Mucosa of descending colon (tissue), 3 donors: Measurements from ENCODE around the gene HCAR1. TPM values are rescaled to one million over a fixed set of nuclear protein-coding genes. Genes with fewer than 3 reads are reported as not detected.
"Not testable (repeated sequence)": the region's sequence is repeated elsewhere in the genome, so short reads cannot be mapped to it uniquely, and the experiment has no call there.

Experiments
- ATAC-seq: fragments of 200-7000 bp; cut with Tn5 transposase; one replicate; pipeline ENCODE4 v1.9.1; 2020; ENCODE audit warnings: mild to moderate bottlenecking, moderate library complexity
- DNase-seq, 3 donors: peaks; one replicate each; pipeline ENCODE4 v3.0.0-alpha.2; 2020
- H3K36me3 ChIP-seq: fragments of 200-600 bp; one replicate; pipeline ENCODE4 v1.8.0; 2021; ENCODE audit warnings: low read depth, mild to moderate bottlenecking
- H3K4me1 ChIP-seq: fragments of 200-600 bp; one replicate; pipeline ENCODE4 v1.8.0; 2021; ENCODE audit warnings: low read depth, mild to moderate bottlenecking
- H3K4me3 ChIP-seq: fragments of 200-600 bp; one replicate; pipeline ENCODE4 v1.8.0; 2021; ENCODE audit warnings: mild to moderate bottlenecking
- H3K9me3 ChIP-seq: fragments of 200-600 bp; one replicate; pipeline ENCODE4 v1.8.0; 2021; ENCODE audit warnings: mild to moderate bottlenecking
- intact Hi-C, 2 donors: fragments of 100-400 bp; cut with DNase I in 1 of 2; cut with micrococcal nuclease in 1 of 2; formaldehyde crosslinking; loops; one replicate each; pipeline versions ENCODE4 v1.11.0 to v1.11.1; 2022; cut with DNase I, micrococcal nuclease
- total RNA-seq, 3 donors: library from RNA; stranded (reverse); fragmentation: NEBNext Ultra II Directional in 2 of 3; extraction: Animal tissue kit (Norgen Biotek cat#: 25700) in 2 of 3; gene quantifications; one replicate each; pipeline versions ENCODE4 v1.2.1 to v1.2.4, GENCODE V29; 2021 to 2023
- TF ChIP-seq, protein P1 (sequence below): fragments of 200-600 bp; IDR thresholded peaks from one replicate; pipeline ENCODE4 v1.8.0; 2022; ENCODE audit warnings: antibody characterized with exemption, mild to moderate bottlenecking
- donor health status: DM: no; HTN: no; CAD: no; lungs with moderate emphysema.
- donor health status: DM: no; HTN: no; CAD: no.
- donor health status: DM: no; HTN: yes; CAD: no.

Gene HCAR1
- total RNA-seq, 3 donors from 2014 or later = 0.06 to 0.09 (median 0.07) TPM

GRCh38 chr12:122684297-122684813, 46.3 kb downstream of the HCAR1 start:
- intact Hi-C loops = no loop called here
- Histone ChIP-seq H3K4me3 (no peak overlapping the region), H3K9me3 (no peaks in the 10 kb centered on the region), H3K4me1 (no peaks in the 10 kb centered on the region), H3K36me3 (no peaks in the 10 kb centered on the region)
- TF ChIP-seq, protein P1, sequence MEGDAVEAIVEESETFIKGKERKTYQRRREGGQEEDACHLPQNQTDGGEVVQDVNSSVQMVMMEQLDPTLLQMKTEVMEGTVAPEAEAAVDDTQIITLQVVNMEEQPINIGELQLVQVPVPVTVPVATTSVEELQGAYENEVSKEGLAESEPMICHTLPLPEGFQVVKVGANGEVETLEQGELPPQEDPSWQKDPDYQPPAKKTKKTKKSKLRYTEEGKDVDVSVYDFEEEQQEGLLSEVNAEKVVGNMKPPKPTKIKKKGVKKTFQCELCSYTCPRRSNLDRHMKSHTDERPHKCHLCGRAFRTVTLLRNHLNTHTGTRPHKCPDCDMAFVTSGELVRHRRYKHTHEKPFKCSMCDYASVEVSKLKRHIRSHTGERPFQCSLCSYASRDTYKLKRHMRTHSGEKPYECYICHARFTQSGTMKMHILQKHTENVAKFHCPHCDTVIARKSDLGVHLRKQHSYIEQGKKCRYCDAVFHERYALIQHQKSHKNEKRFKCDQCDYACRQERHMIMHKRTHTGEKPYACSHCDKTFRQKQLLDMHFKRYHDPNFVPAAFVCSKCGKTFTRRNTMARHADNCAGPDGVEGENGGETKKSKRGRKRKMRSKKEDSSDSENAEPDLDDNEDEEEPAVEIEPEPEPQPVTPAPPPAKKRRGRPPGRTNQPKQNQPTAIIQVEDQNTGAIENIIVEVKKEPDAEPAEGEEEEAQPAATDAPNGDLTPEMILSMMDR = no peak
- ATAC-seq (no peak), DNase-seq (no peak)

DNA sequence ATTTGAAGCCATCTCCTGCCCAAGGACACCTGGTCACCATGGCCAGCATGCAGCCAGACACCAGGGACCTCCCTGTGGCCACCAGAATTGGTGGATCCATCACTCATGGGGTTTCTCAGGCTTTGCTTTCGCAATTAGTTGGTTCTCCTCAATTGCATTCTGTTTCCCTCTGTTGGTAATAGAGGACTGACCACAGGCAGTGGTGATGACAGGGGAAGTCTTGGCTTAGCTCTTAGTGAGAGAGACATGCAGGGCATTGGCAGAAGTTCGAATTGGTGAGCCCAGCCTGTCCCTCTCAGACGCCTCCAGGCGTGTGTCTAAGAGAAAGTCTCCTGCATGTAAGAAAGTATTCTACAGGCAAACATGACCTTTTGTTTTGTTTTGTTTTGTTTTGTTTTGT, 48.8 kb downstream of the HCAR1 start:
- TF ChIP-seq, protein P1 = no peak
- Histone ChIP-seq H3K9me3 (no peaks in the 10 kb centered on the region), H3K36me3 (no peaks in the 10 kb centered on the region), H3K4me3 (no peak overlapping the region), H3K4me1 (no peaks in the 10 kb centered on the region)
- intact Hi-C loops = no loop called here
- peak in 1 of 3 donors; percentile 6 for DNase-seq
- ATAC-seq = peak; percentile 36

DNA sequence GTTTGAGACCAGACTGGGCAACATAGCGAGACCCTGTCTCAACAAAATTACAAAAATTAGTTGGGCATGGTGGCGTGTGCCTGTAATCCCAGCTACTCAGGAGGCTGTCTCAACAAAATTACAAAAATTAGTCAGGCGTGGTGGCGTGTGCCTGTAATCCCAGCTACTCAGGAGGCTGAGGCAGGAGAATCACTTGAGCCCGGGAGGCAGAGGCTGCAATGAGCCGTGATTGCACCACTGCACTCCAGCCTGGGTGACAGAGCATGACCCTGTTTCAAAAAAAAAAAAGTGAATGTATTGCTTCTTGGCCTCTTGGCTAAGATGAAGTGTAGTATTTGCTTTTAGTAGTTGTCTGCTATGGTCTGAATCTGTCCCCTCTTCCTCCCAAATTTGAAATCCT, 49.7 kb downstream of the HCAR1 start:
- H3K4me1 ChIP-seq, ATAC-seq, H3K9me3 ChIP-seq, DNase-seq, H3K36me3 ChIP-seq, intact Hi-C loops, H3K4me3 ChIP-seq: not testable (repeated sequence)

GRCh38 chr12:122676781-122677180, 53.9 kb downstream of the HCAR1 start:
- ATAC-seq, H3K4me1 ChIP-seq, DNase-seq, H3K9me3 ChIP-seq, intact Hi-C loops, H3K4me3 ChIP-seq, H3K36me3 ChIP-seq: not testable (repeated sequence)

Other genes with a start within 250 kb of the HCAR1 start
- gene ZCCHC8, start 229.9 kb downstream of the HCAR1 start, total RNA-seq = 10 to 100 TPM; 19.8 to 24.8 (median 23.1) TPM
- 10 to 100 TPM; 57.3 to 72.5 (median 60.4) TPM for gene RSRC2, start 203.9 kb downstream of the HCAR1 start, total RNA-seq
- 10 to 100 TPM; 11.4 to 28.3 (median 16.2) TPM for gene KNTC1, start 203.6 kb downstream of the HCAR1 start, total RNA-seq
- gene HCAR2, start 27.5 kb downstream of the HCAR1 start, total RNA-seq = 1 to 10 TPM in 1 of 3 donors, under 1 TPM in 1, not detected in 1; 0.22 to 1.5 TPM
- 1 to 10 TPM in 1 of 3 donors, not detected in 2; 1.6 TPM for gene HCAR3, start 14.0 kb downstream of the HCAR1 start, total RNA-seq
- 10 to 100 TPM; 30.9 to 40.3 (median 33.2) TPM for gene DENR, start 22.0 kb upstream of the HCAR1 start, total RNA-seq
- 1 to 10 TPM in 1 of 3 donors, under 1 TPM in 2; 0.39 to 1.2 (median 0.58) TPM for gene CCDC62, start 43.7 kb upstream of the HCAR1 start, total RNA-seq
- 10 to 100 TPM; 37.8 to 76.5 (median 73.1) TPM for gene HIP1R, start 104.6 kb upstream of the HCAR1 start, total RNA-seq
- gene VPS37B, start 165.3 kb upstream of the HCAR1 start, total RNA-seq = 100 to 1,000 TPM in 1 of 3 donors, 10 to 100 TPM in 2; 50.7 to 108 (median 81.8) TPM
- 1 to 10 TPM; 6.3 to 8.2 (median 6.4) TPM for gene ABCB9, start 235.6 kb upstream of the HCAR1 start, total RNA-seq
- gene OGFOD2, start 244.4 kb upstream of the HCAR1 start, total RNA-seq = 10 to 100 TPM; 17.0 to 25.0 (median 23.7) TPM
- gene ARL6IP4, start 249.8 kb upstream of the HCAR1 start, total RNA-seq = 100 to 1,000 TPM; 127 to 171 (median 128) TPM